ENCODE results near the gene IFT27. TPM values are rescaled to one million over a fixed set of nuclear protein-coding genes. Genes with fewer than 3 reads are reported as not detected.

Gene IFT27
- total and polyA plus RNA-seq, 2 experiments from 2014 or later = 28.5 to 63.5 TPM

GRCh38 chr22:36814801-36815200, 38.9 kb upstream of the IFT27 start:
- H3K4me3 Mint-ChIP-seq = peak overlapping the region; percentile 3; the same call in 1 of the 3 replicates

More at GRCh38 chr22:36814801-36815200, 38.9 kb upstream of the IFT27 start:
- Mint-ChIP-seq H3K9me3 (no peaks in the 10 kb centered on the region), H3K27ac (no peak overlapping the region), H3K36me3 (ENCODE audit: low read depth) (no peaks in the 10 kb centered on the region), H3K4me1 (peaks cover 27% of the 10 kb centered on the region), H3K27me3 (ENCODE audit: insufficient read depth, low read depth, poor library complexity) (peaks cover 41% of the 10 kb centered on the region)
- Histone ChIP-seq H2AFZ (no peak overlapping the region), H3K4me3 (no peak overlapping the region), H3F3A (replicated peaks; ENCODE audit: low read depth) (no peaks in the 10 kb centered on the region), H3K36me3 (ENCODE audit: insufficient read depth) (no peaks in the 10 kb centered on the region), H3K27ac (ENCODE audit: low read depth) (no peak overlapping the region), H3K9me2 (ENCODE audit: insufficient read depth) (no peaks in the 10 kb centered on the region), H3K27me3 (ENCODE audit: insufficient read depth) (peaks cover 44% of the 10 kb centered on the region), H3K4me2 (no peak overlapping the region), H3K79me2 (replicated peaks; ENCODE audit: insufficient read depth) (no peaks in the 10 kb centered on the region), H4K20me1 (replicated peaks; ENCODE audit: insufficient read depth) (no peaks in the 10 kb centered on the region), H3K4me1 (ENCODE audit: insufficient read depth) (peaks cover 6% of the 10 kb centered on the region; the same call in 1 of the 2 replicates)
- TF ChIP-seq STAT1 (IDR thresholded peaks at IDR 0.05; ENCODE audit: unreplicated experiment) (no peak), ZNF114 (CRISPR knock-in tag; IDR thresholded peaks at IDR 0.05) (no peak), ZNF462 (CRISPR knock-in tag; IDR thresholded peaks at IDR 0.05) (no peak), ZNF331 (CRISPR knock-in tag; IDR thresholded peaks at IDR 0.05; ENCODE audit: low read depth) (no peak), JUNB (IDR thresholded peaks at IDR 0.05; ENCODE audit: unreplicated experiment) (no peak), ETS1 (IDR thresholded peaks at IDR 0.05) (no peak), CREB1 (CRISPR knock-in tag; IDR thresholded peaks at IDR 0.05; ENCODE audit: low read depth) (no peak), REST (IDR thresholded peaks at IDR 0.05; ENCODE audit: unreplicated experiment) (no peak)
- DNase-seq (ENCODE audit: low spot score) (no peak), ATAC-seq (no peak)

All from GM23338 (cell line).